ENCODE results near the gene TBC1D32. TPM values are rescaled to one million over a fixed set of nuclear protein-coding genes. Genes with fewer than 3 reads are reported as not detected.

Gene TBC1D32
- total RNA-seq, 1 donor from 2014 or later: 13.4 TPM

DNA sequence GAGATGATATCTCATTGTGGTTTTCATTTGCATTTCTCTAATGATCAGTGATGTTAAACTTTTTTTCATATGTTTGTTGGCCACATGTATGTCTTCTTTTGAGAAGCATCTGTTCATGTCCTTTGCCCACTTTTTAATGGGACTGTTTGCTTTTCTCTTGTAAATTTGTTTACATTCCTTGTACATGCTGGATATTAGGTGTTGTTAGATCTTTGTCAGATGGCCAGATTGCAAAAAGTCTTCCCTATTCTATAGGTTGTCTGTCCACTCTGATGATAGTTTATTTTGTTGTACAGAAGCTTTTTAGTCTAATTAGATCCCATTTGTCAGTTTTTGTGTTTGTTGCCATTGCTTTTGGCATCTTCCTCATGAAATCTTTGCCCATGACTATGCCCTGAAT, 172.4 kb downstream of the TBC1D32 start:
- H3K4me1 Mint-ChIP-seq (ENCODE audit: unreplicated experiment): peaks cover 13% of the 10 kb centered on the region
- no peak for TF ChIP-seq CTCF (IDR thresholded peaks at IDR 0.05)
- H3K27ac Mint-ChIP-seq (ENCODE audit: unreplicated experiment): no peak overlapping the region
- DNase-seq (ENCODE audit: extremely low spot score, unreplicated experiment): no peak
- H3K4me3 Mint-ChIP-seq (ENCODE audit: unreplicated experiment): no peak overlapping the region
- H3K36me3 Mint-ChIP-seq (ENCODE audit: unreplicated experiment): peaks cover 20% of the 10 kb centered on the region
- H3K27me3 Mint-ChIP-seq (ENCODE audit: unreplicated experiment): no peaks in the 10 kb centered on the region
- peaks cover 15% of the 10 kb centered on the region for H3K9me3 Mint-ChIP-seq (ENCODE audit: unreplicated experiment)

DNA sequence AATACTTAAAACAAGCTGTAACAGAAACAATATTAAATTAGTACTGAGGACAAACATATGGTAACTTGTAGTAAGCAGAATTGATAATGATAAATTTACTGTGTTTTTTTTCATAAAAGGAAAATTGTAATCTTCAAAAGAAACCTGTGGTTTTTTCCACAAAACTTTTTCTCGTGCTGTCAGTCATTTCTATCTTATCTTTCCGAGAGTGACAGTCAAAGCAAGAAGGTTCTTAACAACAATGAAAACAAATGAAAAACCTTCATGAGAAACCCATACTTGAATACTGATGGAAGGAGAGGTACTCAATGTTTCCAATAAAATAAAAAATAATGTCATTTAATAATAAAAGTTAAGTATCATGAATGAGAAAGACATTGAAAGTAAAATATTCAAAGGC, 174.0 kb downstream of the TBC1D32 start:
- Mint-ChIP-seq H3K4me3 (ENCODE audit: unreplicated experiment) (no peak overlapping the region), H3K36me3 (ENCODE audit: unreplicated experiment) (peaks cover 26% of the 10 kb centered on the region), H3K27me3 (ENCODE audit: unreplicated experiment) (no peaks in the 10 kb centered on the region), H3K4me1 (ENCODE audit: unreplicated experiment) (peaks cover 13% of the 10 kb centered on the region), H3K9me3 (ENCODE audit: unreplicated experiment) (peaks cover 15% of the 10 kb centered on the region), H3K27ac (ENCODE audit: unreplicated experiment) (no peak overlapping the region)
- no peak for DNase-seq (ENCODE audit: extremely low spot score, unreplicated experiment)
- TF ChIP-seq CTCF (IDR thresholded peaks at IDR 0.05): no peak

GRCh38 chr6:121158891-121159290, 175.4 kb downstream of the TBC1D32 start:
- H3K9me3 Mint-ChIP-seq (ENCODE audit: unreplicated experiment): peaks cover 24% of the 10 kb centered on the region
- DNase-seq (ENCODE audit: extremely low spot score, unreplicated experiment): no peak
- H3K4me1 Mint-ChIP-seq (ENCODE audit: unreplicated experiment): peaks cover 13% of the 10 kb centered on the region
- H3K36me3 Mint-ChIP-seq (ENCODE audit: unreplicated experiment): peaks cover 35% of the 10 kb centered on the region
- no peaks in the 10 kb centered on the region for H3K27me3 Mint-ChIP-seq (ENCODE audit: unreplicated experiment)
- no peak overlapping the region for H3K4me3 Mint-ChIP-seq (ENCODE audit: unreplicated experiment)
- no peak for TF ChIP-seq CTCF (IDR thresholded peaks at IDR 0.05)
- H3K27ac Mint-ChIP-seq (ENCODE audit: unreplicated experiment): no peak overlapping the region

DNA sequence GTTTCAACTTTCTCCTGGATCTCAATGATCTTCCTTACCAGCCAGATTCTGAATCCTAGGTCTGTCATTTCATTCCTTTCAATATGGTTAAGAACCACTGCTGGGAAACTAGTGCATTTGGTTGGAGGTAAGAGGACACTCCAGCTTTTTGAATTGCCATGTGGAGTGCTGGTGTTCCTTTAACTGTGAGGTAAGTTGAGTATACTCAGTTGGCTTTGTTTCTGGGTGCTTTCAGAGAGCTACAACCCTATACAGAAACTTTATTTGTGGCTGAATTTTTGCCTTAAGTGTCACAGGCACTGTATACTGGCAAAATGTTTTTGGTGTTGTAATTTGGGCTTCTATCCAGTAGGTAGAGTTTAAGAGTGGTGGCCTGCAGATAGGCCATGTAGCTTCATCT, 175.8 kb downstream of the TBC1D32 start:
- peaks cover 37% of the 10 kb centered on the region for H3K36me3 Mint-ChIP-seq (ENCODE audit: unreplicated experiment)
- no peak overlapping the region for H3K27ac Mint-ChIP-seq (ENCODE audit: unreplicated experiment)
- no peak for DNase-seq (ENCODE audit: extremely low spot score, unreplicated experiment)
- peaks cover 24% of the 10 kb centered on the region for H3K9me3 Mint-ChIP-seq (ENCODE audit: unreplicated experiment)
- no peak for TF ChIP-seq CTCF (IDR thresholded peaks at IDR 0.05)
- peaks cover 13% of the 10 kb centered on the region for H3K4me1 Mint-ChIP-seq (ENCODE audit: unreplicated experiment)
- H3K4me3 Mint-ChIP-seq (ENCODE audit: unreplicated experiment): no peak overlapping the region
- no peaks in the 10 kb centered on the region for H3K27me3 Mint-ChIP-seq (ENCODE audit: unreplicated experiment)

DNA sequence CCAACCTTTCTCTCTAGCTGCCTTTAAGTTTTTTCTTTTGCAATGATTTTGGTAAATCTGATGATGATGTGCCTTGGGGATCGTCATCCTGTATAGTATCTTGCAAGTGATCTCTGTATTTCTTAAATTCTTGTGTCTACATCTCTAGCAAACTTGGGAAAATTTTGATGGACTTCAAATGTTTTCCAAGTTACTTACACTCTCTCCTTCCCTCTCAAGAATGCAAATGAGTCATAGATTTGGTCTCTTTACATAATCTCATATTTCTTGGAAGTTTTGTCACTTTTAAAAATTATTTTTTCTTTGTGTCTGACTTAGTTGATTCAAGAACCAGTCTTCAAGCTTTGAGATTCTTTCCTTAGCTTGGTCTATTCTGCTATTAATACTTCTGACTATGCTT, 176.4 kb downstream of the TBC1D32 start:
- no peak for TF ChIP-seq CTCF (IDR thresholded peaks at IDR 0.05)
- DNase-seq (ENCODE audit: extremely low spot score, unreplicated experiment): no peak
- Mint-ChIP-seq H3K4me1 (ENCODE audit: unreplicated experiment) (peaks cover 13% of the 10 kb centered on the region), H3K27ac (ENCODE audit: unreplicated experiment) (no peak overlapping the region), H3K4me3 (ENCODE audit: unreplicated experiment) (no peak overlapping the region), H3K9me3 (ENCODE audit: unreplicated experiment) (peaks cover 24% of the 10 kb centered on the region), H3K27me3 (ENCODE audit: unreplicated experiment) (no peaks in the 10 kb centered on the region), H3K36me3 (ENCODE audit: unreplicated experiment) (peaks cover 43% of the 10 kb centered on the region)
